GM19324 (cell line): Measurements from ENCODE around the gene SESTD1.
"Not testable (repeated sequence)": the region's sequence is repeated elsewhere in the genome, so short reads cannot be mapped to it uniquely, and the experiment has no call there.

Source experiments
- ATAC-seq: cut with Tn5 transposase; IDR thresholded peaks from one replicate; pipeline ENCODE4 v1.9.1; 2021; ENCODE audit warnings: mild to moderate bottlenecking, moderate library complexity; ENCODE audit not compliant: unreplicated experiment, low FRiP score

Gene SESTD1

DNA sequence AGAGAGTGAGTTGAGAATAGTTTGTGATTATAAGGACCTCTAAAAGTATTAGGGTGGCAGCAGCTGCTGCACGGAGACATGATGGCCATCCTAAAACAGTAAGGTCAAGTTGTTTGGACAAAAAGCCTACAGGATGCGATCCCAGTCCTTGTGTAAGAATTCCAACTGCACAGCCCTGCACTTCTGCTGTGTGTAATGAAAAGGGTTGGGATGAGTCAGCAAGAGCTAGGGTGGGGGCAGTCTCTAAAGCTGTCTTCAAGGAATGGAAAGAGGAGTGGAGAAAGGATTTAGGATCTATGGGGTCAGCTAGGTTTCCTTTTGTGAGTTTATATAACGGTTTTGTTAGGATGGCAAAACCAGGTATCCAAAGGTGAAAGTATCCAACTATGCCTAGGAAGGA is 211.1 kb downstream of the SESTD1 start:
- ATAC-seq, result not testable (repeated sequence)
